Trophoblast cell (in vitro differentiated cells and primary cell): ENCODE data around the gene AGPAT3.

ENCODE experiments used
- DNase-seq, 2 donors: peaks; one replicate each; pipeline ENCODE4 v3.0.0-alpha.2; 2016
- H2AFZ ChIP-seq: 2 replicates; pipeline ENCODE4 v1.6.1; 2013; ENCODE audit warnings: low read length, moderate library complexity, mild to moderate bottlenecking; ENCODE audit not compliant: insufficient read depth, poor library complexity
- H2AK5ac ChIP-seq: 2 replicates; pipeline ENCODE4 v1.6.1; 2013; ENCODE audit warnings: mild to moderate bottlenecking, low read length
- H2BK120ac ChIP-seq: 2 replicates; pipeline ENCODE4 v1.6.1; 2013; ENCODE audit warnings: low read length, mild to moderate bottlenecking, moderate library complexity; ENCODE audit not compliant: insufficient read depth, poor library complexity
- H2BK12ac ChIP-seq: 2 replicates; pipeline ENCODE4 v1.6.1; 2013; ENCODE audit warnings: mild to moderate bottlenecking, low read length, moderate library complexity
- H2BK5ac ChIP-seq: 2 replicates; pipeline ENCODE4 v1.6.1; 2013; ENCODE audit warnings: low read length, low read depth, moderate library complexity, mild to moderate bottlenecking; ENCODE audit not compliant: poor library complexity
- H3K14ac ChIP-seq: 2 replicates; pipeline ENCODE4 v1.6.1; 2013; ENCODE audit warnings: mild to moderate bottlenecking, low read length
- H3K18ac ChIP-seq: 2 replicates; pipeline ENCODE4 v1.6.1; 2013; ENCODE audit warnings: mild to moderate bottlenecking, low read length
- H3K23ac ChIP-seq: 2 replicates; pipeline ENCODE4 v1.6.1; 2013; ENCODE audit warnings: low read length
- H3K27ac ChIP-seq: 2 replicates; pipeline ENCODE4 v1.5.1; 2013; ENCODE audit warnings: low read depth, mild to moderate bottlenecking, inconsistent platforms, low read length, moderate library complexity
- H3K27me3 ChIP-seq: 2 replicates; pipeline ENCODE4 v1.6.1; 2013; ENCODE audit warnings: inconsistent platforms, mild to moderate bottlenecking, low read length, moderate library complexity; ENCODE audit not compliant: insufficient read depth
- H3K36me3 ChIP-seq, 2 experiments: 1 replicate in 1 of 2; 2 replicates in 1 of 2; pipeline ENCODE4 v1.6.1; 2013; ENCODE audit warnings: low read length in 2 of 2, mild to moderate bottlenecking in 2 of 2, moderate library complexity in 1 of 2; ENCODE audit not compliant: insufficient read depth in 2 of 2, control insufficient read depth in 1 of 2
- H3K4ac ChIP-seq: 2 replicates; pipeline ENCODE4 v1.6.1; 2013; ENCODE audit warnings: low read depth, mild to moderate bottlenecking, low read length, moderate library complexity
- H3K4me1 ChIP-seq, 2 experiments: 1 replicate in 1 of 2; 2 replicates in 1 of 2; pipeline ENCODE4 v1.6.1; 2013; ENCODE audit warnings: low read length in 2 of 2, mild to moderate bottlenecking in 2 of 2, moderate library complexity in 1 of 2; ENCODE audit not compliant: insufficient read depth in 2 of 2, control insufficient read depth in 1 of 2
- H3K4me2 ChIP-seq: 2 replicates; pipeline ENCODE4 v1.6.1; 2013; ENCODE audit warnings: inconsistent platforms, mild to moderate bottlenecking, low read length, moderate library complexity
- H3K4me3 ChIP-seq: 2 replicates; pipeline ENCODE4 v1.5.1; 2013; ENCODE audit warnings: mild to moderate bottlenecking, low read depth, low read length, inconsistent platforms
- H3K79me1 ChIP-seq: one replicate; pipeline ENCODE4 v1.6.1; 2013; ENCODE audit warnings: low read length
- H3K79me2 ChIP-seq: 2 replicates; pipeline ENCODE4 v1.6.1; 2013; ENCODE audit warnings: low read length, mild to moderate bottlenecking; ENCODE audit not compliant: control insufficient read depth, insufficient read depth, poor library complexity
- H3K9ac ChIP-seq: 2 replicates; pipeline ENCODE4 v1.6.1; 2013; ENCODE audit warnings: mild to moderate bottlenecking, low read length
- H3K9me3 ChIP-seq: 2 replicates; pipeline ENCODE4 v1.6.1; 2013; ENCODE audit warnings: low read depth, mild to moderate bottlenecking, control low read depth, inconsistent platforms, low read length; ENCODE audit not compliant: insufficient read depth
- H4K12ac ChIP-seq: 2 replicates; pipeline ENCODE4 v1.6.1; 2013; ENCODE audit warnings: low read depth, mild to moderate bottlenecking, low read length, moderate library complexity
- H4K8ac ChIP-seq: 2 replicates; pipeline ENCODE4 v1.6.1; 2013; ENCODE audit warnings: low read depth, mild to moderate bottlenecking, low read length, moderate library complexity
- H4K91ac ChIP-seq: one replicate; pipeline ENCODE4 v1.6.1; 2013; ENCODE audit warnings: low read depth, mild to moderate bottlenecking, low read length, moderate library complexity
- WGBS: extraction: QIAGEN DNeasy Blood & Tissue Kit; methylation state at CpG from one replicate; pipeline ENCODE4 v1.1.7; 2013; ENCODE audit warnings: missing lambda C conversion rate; ENCODE audit not compliant: insufficient read length, insufficient coverage; ENCODE audit errors: extremely low coverage; 5-methylcytosine and 5-hydroxymethylcytosine counted together

Gene AGPAT3

GRCh38 chr21:43979654-43980053, 114.6 kb downstream of the AGPAT3 start:
- Histone ChIP-seq H3K23ac (no peak overlapping the region), H3K4ac (no peak overlapping the region), H3K27ac (no peak overlapping the region), H2AK5ac (no peak overlapping the region), H2BK120ac (no peak overlapping the region), H2AFZ (no peak overlapping the region), H4K91ac (no peak overlapping the region), H3K9ac (no peak overlapping the region), H3K4me1 (no peaks in the 10 kb centered on the region), H3K4me2 (no peak overlapping the region), H4K12ac (no peak overlapping the region), H2BK5ac (no peak overlapping the region), H3K9me3 (peaks cover 2% of the 10 kb centered on the region), H3K4me3 (no peak overlapping the region), H4K8ac (no peak overlapping the region), H3K79me2 (no peaks in the 10 kb centered on the region), H3K27me3 (no peaks in the 10 kb centered on the region), H3K18ac (no peak overlapping the region), H2BK12ac (no peak overlapping the region), H3K36me3 (no peaks in the 10 kb centered on the region), H3K79me1 (no peaks in the 10 kb centered on the region), H3K14ac (no peak overlapping the region)
- no CpG with 5 or more reads among the region's 7 CpGs for WGBS
- no peak for DNase-seq

DNA sequence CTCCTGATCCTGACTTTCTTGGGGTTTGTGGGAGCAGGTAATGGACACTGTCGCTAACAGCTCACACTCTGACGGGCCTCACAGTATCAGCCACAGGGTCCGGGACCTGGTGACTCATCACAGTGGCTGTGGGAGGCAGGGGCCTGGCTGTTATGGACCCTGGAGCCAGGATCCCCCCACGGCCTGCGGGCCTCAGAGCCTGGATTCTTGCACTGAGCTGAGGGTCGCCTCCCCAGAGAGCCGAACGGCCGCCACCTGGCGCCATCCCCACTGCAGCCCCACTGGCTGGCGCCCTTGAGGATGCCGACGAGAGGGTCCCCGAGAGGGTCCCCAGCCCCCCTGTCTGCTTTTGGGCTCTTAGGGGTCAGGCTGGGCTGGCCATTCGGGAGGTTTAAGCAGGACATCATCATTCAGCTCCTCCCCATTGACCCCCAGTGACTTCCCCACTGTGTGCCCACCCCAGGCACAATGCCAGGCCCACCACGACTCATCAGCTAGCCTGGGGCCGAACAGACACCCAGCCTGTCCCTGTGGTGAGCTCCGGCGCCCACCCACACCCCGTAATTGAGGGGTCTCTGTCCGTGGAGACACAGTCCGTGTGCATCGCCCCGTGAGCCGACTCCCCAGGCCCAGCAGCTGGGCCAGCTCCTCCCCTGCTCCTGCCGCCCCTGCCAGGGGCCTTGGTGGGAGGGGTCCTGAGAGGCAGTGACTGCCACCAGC, 116.3 kb downstream of the AGPAT3 start:
- Histone ChIP-seq H3K9me3 (peaks cover 4% of the 10 kb centered on the region), H3K4me3 (no peak overlapping the region), H3K4ac (no peak overlapping the region), H3K4me1 (peaks cover 0 to 4% of the 10 kb centered on the region in 2 experiments), H4K12ac (no peak overlapping the region), H3K9ac (no peak overlapping the region), H4K91ac (no peak overlapping the region), H2BK5ac (no peak overlapping the region), H2AK5ac (no peak overlapping the region), H2AFZ (no peak overlapping the region), H3K79me2 (no peaks in the 10 kb centered on the region), H3K79me1 (no peaks in the 10 kb centered on the region), H2BK12ac (no peak overlapping the region), H4K8ac (no peak overlapping the region), H3K23ac (no peak overlapping the region), H3K4me2 (no peak overlapping the region), H3K36me3 (no peaks in the 10 kb centered on the region), H2BK120ac (no peak overlapping the region), H3K14ac (no peak overlapping the region), H3K27me3 (no peaks in the 10 kb centered on the region), H3K18ac (no peak overlapping the region), H3K27ac (no peak overlapping the region)
- no peak for DNase-seq
- no CpG with 5 or more reads among the region's 26 CpGs for WGBS

- no CpG with 5 or more reads among the region's 13 CpGs for WGBS
- no peak overlapping the region for H2BK5ac ChIP-seq
These were observed 116.8 kb downstream of the AGPAT3 start for GRCh38 chr21:43981871-43982210.

GRCh38 chr21:43982489-43983078, 117.6 kb downstream of the AGPAT3 start:
- Histone ChIP-seq H3K79me2 (no peaks in the 10 kb centered on the region), H2AK5ac (no peak overlapping the region), H3K4me2 (no peak overlapping the region), H4K8ac (no peak overlapping the region), H2BK120ac (no peak overlapping the region), H3K27me3 (no peaks in the 10 kb centered on the region), H3K79me1 (no peaks in the 10 kb centered on the region), H3K36me3 (no peaks in the 10 kb centered on the region), H3K4me1 (peaks cover 0 to 4% of the 10 kb centered on the region in 2 experiments), H3K9ac (no peak overlapping the region), H3K9me3 (peaks cover 4% of the 10 kb centered on the region), H3K4ac (no peak overlapping the region), H4K91ac (no peak overlapping the region), H3K18ac (no peak overlapping the region), H3K14ac (no peak overlapping the region), H2BK5ac (no peak overlapping the region), H3K23ac (no peak overlapping the region), H2BK12ac (no peak overlapping the region), H4K12ac (no peak overlapping the region), H3K27ac (no peak overlapping the region), H2AFZ (no peak overlapping the region), H3K4me3 (no peak overlapping the region)
- no CpG with 5 or more reads among the region's 32 CpGs for WGBS
- no peak for DNase-seq

More at GRCh38 chr21:43981871-43982210, 116.8 kb downstream of the AGPAT3 start:
- H2BK12ac ChIP-seq: no peak overlapping the region
- no peak overlapping the region for H2BK120ac ChIP-seq
- H2AK5ac ChIP-seq: no peak overlapping the region
- H3K27ac ChIP-seq: no peak overlapping the region
- DNase-seq: no peak
- H3K14ac ChIP-seq: no peak overlapping the region
- no peak overlapping the region for H4K8ac ChIP-seq
- H4K91ac ChIP-seq: no peak overlapping the region
- H3K4me3 ChIP-seq: no peak overlapping the region
- no peak overlapping the region for H3K9ac ChIP-seq
- H3K23ac ChIP-seq: no peak overlapping the region
- no peak overlapping the region for H4K12ac ChIP-seq
- no peak overlapping the region for H3K4ac ChIP-seq
- peaks cover 4% of the 10 kb centered on the region for H3K9me3 ChIP-seq
- no peaks in the 10 kb centered on the region for H3K27me3 ChIP-seq
- no peaks in the 10 kb centered on the region for H3K79me2 ChIP-seq
- no peak overlapping the region for H3K18ac ChIP-seq
- peaks cover 0 to 4% of the 10 kb centered on the region in 2 experiments for H3K4me1 ChIP-seq
- no peaks in the 10 kb centered on the region for H3K36me3 ChIP-seq
- H3K4me2 ChIP-seq: no peak overlapping the region
- no peak overlapping the region for H2AFZ ChIP-seq
- no peaks in the 10 kb centered on the region for H3K79me1 ChIP-seq
